A204.1 (cell line): ENCODE data around the gene RALGAPA1.
"Not testable (repeated sequence)": the region's sequence is repeated elsewhere in the genome, so short reads cannot be mapped to it uniquely, and the experiment has no call there.

ENCODE experiments used
- FAIRE-seq: peaks from 2 replicates; lab custom pipeline; 2012; peaks lifted over from hg19 to GRCh38; lab: Jason Lieb, UNC

The RALGAPA1 gene

DNA sequence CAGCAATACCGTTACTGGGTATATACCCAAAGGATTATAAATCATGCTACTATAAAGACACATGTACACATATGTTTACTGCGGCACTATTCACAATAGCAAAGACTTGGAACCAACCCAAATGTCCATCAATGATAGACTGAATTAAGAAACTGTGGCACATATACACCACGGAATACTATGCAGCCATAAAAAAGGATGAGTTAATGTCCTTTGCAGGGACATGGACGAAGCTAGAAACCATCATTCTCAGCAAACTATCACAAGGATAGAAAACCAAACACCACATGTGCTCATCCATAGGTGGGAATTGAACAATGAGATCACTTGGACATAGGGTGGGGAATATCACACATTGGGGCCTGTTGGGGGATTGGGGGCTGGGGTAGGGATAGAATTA is 187.1 kb downstream of the RALGAPA1 start:
- not testable (repeated sequence) for FAIRE-seq

DNA sequence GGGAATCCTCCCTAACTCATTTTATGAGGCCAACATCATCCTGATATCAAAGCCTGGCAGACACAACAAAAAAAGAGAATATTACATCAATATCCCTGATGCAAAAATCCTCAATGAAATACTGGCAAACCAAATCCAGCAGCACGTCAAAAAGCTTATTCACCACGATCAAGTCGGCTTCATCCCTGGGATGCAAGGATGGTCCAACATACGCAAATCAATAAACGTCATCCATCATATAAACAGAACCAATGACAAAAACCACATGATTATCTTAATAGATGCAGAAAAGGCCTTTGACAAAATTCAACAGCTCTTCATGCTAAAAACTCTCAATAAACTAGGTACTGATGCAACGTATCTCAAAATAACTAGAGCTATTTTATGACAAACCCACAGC is 189.1 kb downstream of the RALGAPA1 start:
- FAIRE-seq: not testable (repeated sequence)

DNA sequence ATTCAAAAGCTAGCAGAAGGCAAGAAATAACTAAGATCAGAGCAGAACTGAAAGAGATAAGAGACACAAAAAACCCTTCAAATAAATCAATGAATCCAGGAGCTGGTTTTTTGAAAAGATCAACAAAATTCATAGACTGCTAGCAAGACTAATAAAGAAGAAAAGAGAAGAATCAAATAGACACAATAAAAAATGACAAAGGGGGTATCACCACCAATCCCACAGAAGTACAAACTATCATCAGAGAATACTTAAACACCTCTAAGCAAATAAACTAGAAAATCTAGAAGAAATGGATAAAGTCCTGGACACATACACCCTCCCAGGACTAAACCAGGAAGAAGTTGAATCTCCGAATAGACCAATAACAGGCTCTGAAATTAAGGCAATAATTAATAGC is 189.6 kb downstream of the RALGAPA1 start:
- FAIRE-seq: not testable (repeated sequence)

DNA sequence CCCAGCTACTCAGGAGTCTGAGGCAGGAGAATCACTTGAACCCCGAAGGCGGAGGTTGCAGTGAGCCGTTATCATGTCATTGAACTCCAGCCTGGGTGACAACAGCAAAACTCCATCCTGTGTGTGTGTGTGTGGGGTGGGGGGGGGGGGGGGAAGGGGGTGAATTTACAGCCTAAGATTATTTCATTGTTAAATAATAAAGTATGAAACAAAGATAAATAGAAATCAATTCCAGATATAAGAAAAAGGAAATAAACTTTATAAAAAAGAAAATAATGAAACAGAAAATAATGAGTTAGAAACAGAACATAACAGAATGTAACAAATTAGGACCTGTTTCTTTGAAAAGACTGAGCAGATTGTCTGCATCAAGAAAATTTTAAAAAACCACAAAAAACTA is 191.6 kb downstream of the RALGAPA1 start:
- FAIRE-seq: peak; percentile 84

GRCh38 chr14:35607380-35607779 is 201.7 kb downstream of the RALGAPA1 start:
- no peak for FAIRE-seq

DNA sequence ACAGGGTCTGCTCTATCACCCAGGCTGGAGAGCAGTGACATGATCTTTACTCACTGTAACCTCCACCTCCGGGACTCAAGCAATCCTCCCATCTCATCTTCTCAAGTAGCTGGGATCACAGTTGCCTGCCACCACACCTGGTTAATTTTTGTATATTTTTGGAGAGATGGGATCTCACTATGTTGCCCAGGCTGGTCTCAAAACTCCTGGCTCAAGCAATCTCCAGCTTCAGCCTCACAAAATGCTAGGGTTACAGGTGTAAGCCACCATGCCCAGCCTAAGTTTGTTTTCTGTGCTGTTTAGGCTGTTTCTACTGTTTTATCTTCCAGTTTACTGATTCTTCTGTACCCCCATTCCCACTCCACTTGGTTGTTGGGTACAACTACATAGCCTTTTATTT is 208.8 kb downstream of the RALGAPA1 start:
- no peak for FAIRE-seq

- FAIRE-seq: no peak
These were observed 214.5 kb downstream of the RALGAPA1 start for GRCh38 chr14:35594616-35595015.

DNA sequence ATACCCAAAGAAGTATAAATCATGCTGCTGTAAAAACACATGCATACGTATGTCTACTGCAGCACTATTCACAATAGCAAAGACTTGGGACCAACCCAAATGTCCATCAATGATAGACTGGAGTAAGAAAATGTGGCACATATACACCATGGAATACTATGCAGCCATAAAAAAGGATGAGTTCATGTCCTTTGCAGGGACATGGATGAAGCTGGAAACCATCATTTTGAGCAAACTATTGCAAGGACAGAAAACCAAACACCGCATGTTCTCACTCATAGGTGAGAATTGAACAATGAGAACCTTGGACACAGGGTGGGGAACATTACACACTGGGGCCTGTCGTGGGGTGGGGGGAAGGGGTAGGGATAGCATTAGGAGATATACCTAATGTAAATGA is 221.7 kb downstream of the RALGAPA1 start:
- FAIRE-seq: not testable (repeated sequence)

DNA sequence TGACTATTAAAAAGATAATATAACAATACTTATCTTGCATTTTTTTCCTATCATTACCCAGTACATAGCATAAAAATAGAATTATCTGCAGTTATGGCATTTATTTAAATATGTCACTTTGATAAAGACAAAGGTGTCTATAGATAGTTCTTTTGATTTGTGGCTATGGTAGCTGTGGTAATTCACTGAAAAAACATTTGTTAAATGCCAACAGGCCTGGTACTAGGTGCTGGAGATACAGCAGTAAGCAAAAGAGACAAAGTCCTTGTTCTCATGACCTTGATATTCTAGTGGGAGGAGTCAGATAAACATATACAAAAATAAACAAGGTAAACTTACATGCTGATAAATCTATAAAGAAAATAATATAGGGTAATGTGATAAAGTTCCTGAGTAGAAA is 230.5 kb downstream of the RALGAPA1 start:
- no peak for FAIRE-seq

GRCh38 chr14:35578135-35578534 is 231.0 kb downstream of the RALGAPA1 start:
- FAIRE-seq: no peak

- FAIRE-seq: no peak
These were observed 232.2 kb downstream of the RALGAPA1 start for GRCh38 chr14:35576856-35577255.

GRCh38 chr14:35576260-35576659 is 232.8 kb downstream of the RALGAPA1 start:
- no peak for FAIRE-seq

DNA sequence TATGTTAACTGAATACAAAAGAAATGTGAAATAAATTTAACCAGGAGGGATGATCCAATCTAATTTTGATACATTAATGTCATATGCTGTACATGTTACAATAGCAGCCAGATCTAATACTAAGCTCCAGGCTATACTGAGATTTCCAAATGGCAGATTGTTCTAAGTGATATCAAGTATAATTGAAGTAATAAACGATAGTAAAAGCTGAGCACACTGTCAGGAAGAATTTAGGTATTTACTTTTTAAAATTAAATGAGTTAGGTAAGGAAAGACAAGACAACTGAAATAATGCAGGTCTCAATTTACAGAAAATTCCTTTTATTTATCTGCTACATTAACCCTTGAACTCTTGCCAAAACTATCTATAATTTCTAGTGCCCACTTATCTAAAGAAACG is 235.2 kb downstream of the RALGAPA1 start:
- no peak for FAIRE-seq

DNA sequence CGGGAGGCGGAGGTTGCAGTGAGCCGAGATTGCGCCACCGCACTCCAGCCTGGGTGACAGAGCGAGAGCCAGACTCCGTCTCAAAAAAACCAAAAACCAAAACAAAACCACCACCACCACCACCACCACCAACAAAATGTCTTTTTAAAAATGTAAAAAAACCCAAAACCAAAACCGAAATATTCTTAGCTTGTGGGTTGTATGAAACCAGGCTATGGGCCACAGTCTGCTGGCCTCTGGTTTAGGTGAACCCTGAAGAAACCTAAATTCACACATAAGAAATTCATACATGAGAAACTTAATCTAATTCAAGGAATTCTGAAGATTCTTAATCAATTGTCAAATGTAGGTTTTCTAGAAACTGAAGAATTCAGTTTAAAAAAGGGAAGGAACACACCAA is 237.5 kb downstream of the RALGAPA1 start:
- no peak for FAIRE-seq

- no peak for FAIRE-seq
These were observed 243.1 kb downstream of the RALGAPA1 start for GRCh38 chr14:35565871-35566464.

GRCh38 chr14:35558680-35559079 is 250.4 kb downstream of the RALGAPA1 start:
- FAIRE-seq: no peak

GRCh38 chr14:35557221-35557747 is 251.8 kb downstream of the RALGAPA1 start:
- FAIRE-seq: no peak

DNA sequence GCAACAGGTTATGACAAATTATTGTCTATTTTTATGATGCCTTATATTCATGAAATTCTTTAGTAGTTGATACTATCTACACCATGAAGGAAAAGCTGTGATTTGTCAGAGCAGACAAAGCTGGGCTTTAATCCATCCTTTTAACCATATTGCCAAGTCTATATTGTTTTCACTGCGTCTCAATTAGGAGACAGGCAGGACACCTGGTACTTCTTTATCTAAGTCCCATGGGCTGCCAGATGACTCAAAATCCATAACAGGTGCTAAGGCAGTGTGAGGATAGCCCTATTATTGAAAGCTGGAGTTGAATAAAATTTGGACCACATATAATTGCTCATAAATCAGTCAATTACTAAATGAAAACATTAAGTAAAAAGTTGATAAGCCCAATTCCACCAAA is 252.5 kb downstream of the RALGAPA1 start:
- FAIRE-seq: no peak

- no peak for FAIRE-seq
These were observed 255.3 kb downstream of the RALGAPA1 start for GRCh38 chr14:35553808-35554207.

GRCh38 chr14:35551081-35551480 is 258.0 kb downstream of the RALGAPA1 start:
- FAIRE-seq: no peak

DNA sequence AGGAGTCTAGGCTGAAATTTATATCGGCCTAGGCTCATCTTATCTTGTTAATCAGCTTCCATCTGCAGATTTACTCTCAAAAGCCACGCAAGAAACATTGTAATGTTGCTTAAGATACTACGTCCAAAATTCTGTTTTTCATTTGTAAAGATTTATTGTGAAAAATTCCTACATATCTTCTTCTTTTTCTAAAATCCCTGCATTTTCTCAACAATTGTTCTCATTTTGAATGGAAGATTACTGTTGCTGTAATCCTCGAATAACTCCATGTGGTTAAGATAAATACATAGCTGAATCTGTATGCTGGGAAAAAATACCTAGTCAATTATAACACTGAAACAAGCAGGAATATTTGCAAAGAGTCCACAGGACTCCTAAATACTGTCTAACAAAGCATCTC is 259.5 kb downstream of the RALGAPA1 start:
- FAIRE-seq: no peak

GRCh38 chr14:35543006-35543405 is 266.1 kb downstream of the RALGAPA1 start:
- no peak for FAIRE-seq

DNA sequence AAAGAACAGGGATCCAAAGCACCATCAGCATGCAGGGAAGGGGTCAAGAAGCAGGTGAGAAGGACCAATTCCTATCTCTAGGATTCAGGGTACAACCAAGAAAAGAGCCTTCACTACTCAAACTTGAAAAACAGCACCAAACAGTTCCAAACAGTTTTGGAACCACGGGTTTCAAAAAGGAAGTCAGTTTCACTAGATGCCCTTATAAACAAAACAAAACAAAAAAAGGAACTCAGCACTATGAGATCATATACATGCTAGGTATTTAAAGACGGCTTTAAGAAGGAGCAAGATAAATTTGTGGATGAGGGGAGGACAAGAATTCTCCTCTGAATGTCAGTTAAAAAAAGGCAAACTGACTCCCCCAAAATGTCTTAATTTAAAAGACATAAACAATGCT is 269.1 kb downstream of the RALGAPA1 start:
- no peak for FAIRE-seq

GRCh38 chr14:35535483-35536112 is 273.5 kb downstream of the RALGAPA1 start:
- no peak for FAIRE-seq
